Upper lobe of left lung (tissue), 6 donors: ENCODE data around the gene ATP2B1. TPM values are rescaled to one million over a fixed set of nuclear protein-coding genes. Genes with fewer than 3 reads are reported as not detected.

ENCODE experiments used
- ATAC-seq, 2 donors: fragments of 200-7000 bp; cut with Tn5 transposase; one replicate each; pipeline ENCODE4 v1.9.1; 2022; ENCODE audit warnings: mild to moderate bottlenecking in 2 of 2, moderate library complexity in 2 of 2; ENCODE audit not compliant: low FRiP score in 2 of 2
- DNase-seq, 2 donors: peaks; one replicate each; pipeline ENCODE4 v3.0.0-alpha.2; 2019 to 2020
- H3K27ac ChIP-seq, 4 donors: fragments of 200-600 bp; sonication (generic); one replicate each; pipeline ENCODE4 v1.5.1; 2016 to 2019
- H3K27me3 ChIP-seq, 4 donors: fragments of 200-600 bp; sonication (generic); one replicate each; pipeline ENCODE4 v1.5.1; 2017 to 2019
- H3K36me3 ChIP-seq, 4 donors: fragments of 200-600 bp; sonication (generic); one replicate each; pipeline ENCODE4 v1.5.1; 2016 to 2019
- H3K4me1 ChIP-seq, 4 donors: fragments of 200-600 bp; sonication (generic); one replicate each; pipeline ENCODE4 v1.5.1; 2018 to 2019
- H3K4me3 ChIP-seq, 4 donors: fragments of 200-600 bp; sonication (generic); one replicate each; pipeline ENCODE4 v1.5.1; 2017 to 2019; ENCODE audit warnings: mild to moderate bottlenecking in 2 of 4, moderate library complexity in 1 of 4
- H3K9me3 ChIP-seq, 4 donors: fragments of 200-600 bp; sonication (generic); one replicate each; pipeline ENCODE4 v1.5.1; 2018 to 2019
- EP300 ChIP-seq, 4 donors: sonication (generic); formaldehyde crosslinking; IDR thresholded peaks; one replicate each; pipeline ENCODE4 v1.5.1; 2017; ENCODE audit warnings: antibody characterized with exemption in 4 of 4, control low read depth in 2 of 4
- POLR2A ChIP-seq, 4 donors: fragments of 450-650 bp; IDR thresholded peaks; one replicate each; pipeline ENCODE4 v1.5.1; 2016 to 2017; ENCODE audit warnings: antibody characterized with exemption in 4 of 4, mild to moderate bottlenecking in 2 of 4
- POLR2AphosphoS5 ChIP-seq, 2 donors: sonication (generic); formaldehyde crosslinking; IDR thresholded peaks; one replicate each; pipeline ENCODE4 v1.5.1; 2017; ENCODE audit warnings: antibody characterized with exemption in 2 of 2
- WGBS, 2 donors: methylation state at CpG; one replicate each; pipeline ENCODE4 v1.1.5; 2017 to 2018; 5-methylcytosine and 5-hydroxymethylcytosine counted together
- total RNA-seq, 6 donors: library from RNA; depleted of rRNA in 4 of 6; stranded (reverse); fragments of >200 nt in 4 of 6; gene quantifications; one replicate each; pipeline versions ENCODE4 v1.1.0 to v1.2.1, GENCODE V29; 2016 to 2021
- TF ChIP-seq, protein P1 (sequence below), 6 experiments: fragments of 450-650 bp in 4 of 6; fragments of 200-600 bp in 2 of 6; sonication (generic) in 2 of 6; IDR thresholded peaks; one replicate each; pipeline ENCODE4 v1.5.1; 2016 to 2019; ENCODE audit warnings: antibody characterized with exemption in 6 of 6
- donor health status: DM: no; HTN: no; CAD: no; lungs with moderate emphysema.
- donor health status: DM: no; HTN: yes; CAD: no; lungs with severe emphysema.

The ATP2B1 gene
- total RNA-seq, 6 donors from 2014 or later = 15.2 to 50.0 (median 36.3) TPM

DNA sequence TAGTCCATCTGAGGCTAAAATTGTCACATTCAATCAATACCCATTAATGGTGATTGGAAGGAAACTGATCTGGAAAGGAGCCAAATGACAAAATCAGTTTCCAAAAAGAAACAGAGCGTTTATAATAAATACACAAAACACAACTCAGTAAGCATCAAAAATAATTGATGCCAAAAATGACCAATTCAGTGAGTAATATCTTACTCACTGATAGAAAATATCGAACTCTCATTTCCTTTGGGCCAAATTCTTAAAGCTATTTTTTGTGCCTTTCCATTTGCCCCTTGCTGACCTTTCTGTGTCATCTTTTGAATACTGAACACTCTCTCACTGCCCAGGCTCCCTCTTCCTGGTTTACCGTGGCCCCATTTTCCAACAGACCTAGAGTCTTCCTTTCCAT, 22.5 kb upstream of the ATP2B1 start:
- Histone ChIP-seq H3K4me3 (no peak overlapping the region), H3K4me1 (peaks cover 0 to 12% (median 2%) of the 10 kb centered on the region in 4 donors), H3K9me3 (peaks cover 0 to 5% (median 0%) of the 10 kb centered on the region in 4 donors), H3K27ac (peak overlapping the region in 1 of 4 donors; percentile 4), H3K36me3 (no peaks in the 10 kb centered on the region), H3K27me3 (no peaks in the 10 kb centered on the region)
- TF ChIP-seq POLR2AphosphoS5 (IDR thresholded peaks at IDR 0.05) (no peak), POLR2A (IDR thresholded peaks at IDR 0.05) (no peak), EP300 (IDR thresholded peaks at IDR 0.05) (no peak)
- TF ChIP-seq, protein P1, sequence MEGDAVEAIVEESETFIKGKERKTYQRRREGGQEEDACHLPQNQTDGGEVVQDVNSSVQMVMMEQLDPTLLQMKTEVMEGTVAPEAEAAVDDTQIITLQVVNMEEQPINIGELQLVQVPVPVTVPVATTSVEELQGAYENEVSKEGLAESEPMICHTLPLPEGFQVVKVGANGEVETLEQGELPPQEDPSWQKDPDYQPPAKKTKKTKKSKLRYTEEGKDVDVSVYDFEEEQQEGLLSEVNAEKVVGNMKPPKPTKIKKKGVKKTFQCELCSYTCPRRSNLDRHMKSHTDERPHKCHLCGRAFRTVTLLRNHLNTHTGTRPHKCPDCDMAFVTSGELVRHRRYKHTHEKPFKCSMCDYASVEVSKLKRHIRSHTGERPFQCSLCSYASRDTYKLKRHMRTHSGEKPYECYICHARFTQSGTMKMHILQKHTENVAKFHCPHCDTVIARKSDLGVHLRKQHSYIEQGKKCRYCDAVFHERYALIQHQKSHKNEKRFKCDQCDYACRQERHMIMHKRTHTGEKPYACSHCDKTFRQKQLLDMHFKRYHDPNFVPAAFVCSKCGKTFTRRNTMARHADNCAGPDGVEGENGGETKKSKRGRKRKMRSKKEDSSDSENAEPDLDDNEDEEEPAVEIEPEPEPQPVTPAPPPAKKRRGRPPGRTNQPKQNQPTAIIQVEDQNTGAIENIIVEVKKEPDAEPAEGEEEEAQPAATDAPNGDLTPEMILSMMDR (IDR thresholded peaks at IDR 0.05) = no peak
- 79% methylated on average over 3 of the region's 3 CpGs for WGBS, 2 donors
- ATAC-seq (peak in 1 of 2 donors; percentile 42), DNase-seq (no peak)

GRCh38 chr12:89729946-89730459, 21.4 kb upstream of the ATP2B1 start:
- 78 to 80% methylated on average over 4 of the region's 4 CpGs for WGBS, 2 donors
- H3K9me3 ChIP-seq = peaks cover 0 to 5% (median 0%) of the 10 kb centered on the region in 4 donors
- H3K36me3 ChIP-seq = no peaks in the 10 kb centered on the region
- no peak for TF ChIP-seq POLR2AphosphoS5 (IDR thresholded peaks at IDR 0.05)
- TF ChIP-seq, protein P1 (IDR thresholded peaks at IDR 0.05) = no peak
- no peak for TF ChIP-seq EP300 (IDR thresholded peaks at IDR 0.05)
- no peak for TF ChIP-seq POLR2A (IDR thresholded peaks at IDR 0.05)
- no peak for ATAC-seq
- H3K27me3 ChIP-seq = no peaks in the 10 kb centered on the region
- peaks cover 0 to 12% (median 2%) of the 10 kb centered on the region in 4 donors for H3K4me1 ChIP-seq
- no peak overlapping the region for H3K27ac ChIP-seq
- H3K4me3 ChIP-seq = no peak overlapping the region
- no peak for DNase-seq

- no peaks in the 10 kb centered on the region for H3K36me3 ChIP-seq
- TF ChIP-seq, protein P1 (IDR thresholded peaks at IDR 0.05) = no peak
- TF ChIP-seq POLR2AphosphoS5 (IDR thresholded peaks at IDR 0.05) = no peak
- no peak for TF ChIP-seq POLR2A (IDR thresholded peaks at IDR 0.05)
- TF ChIP-seq EP300 (IDR thresholded peaks at IDR 0.05) = no peak
- H3K9me3 ChIP-seq = no peaks in the 10 kb centered on the region
- H3K27ac ChIP-seq = no peak overlapping the region
- no peak overlapping the region for H3K4me3 ChIP-seq
- ATAC-seq (no peak), DNase-seq (no peak)
- H3K4me1 ChIP-seq = no peaks in the 10 kb centered on the region
- no peaks in the 10 kb centered on the region for H3K27me3 ChIP-seq
These were observed 14.6 kb upstream of the ATP2B1 start for GRCh38 chr12:89723276-89723675.

- TF ChIP-seq, protein P1 (IDR thresholded peaks at IDR 0.05) = no peak
- no peak for TF ChIP-seq EP300 (IDR thresholded peaks at IDR 0.05)
- no peak for TF ChIP-seq POLR2AphosphoS5 (IDR thresholded peaks at IDR 0.05)
- TF ChIP-seq POLR2A (IDR thresholded peaks at IDR 0.05) = no peak
- Histone ChIP-seq H3K36me3 (no peaks in the 10 kb centered on the region), H3K9me3 (no peaks in the 10 kb centered on the region), H3K4me1 (no peaks in the 10 kb centered on the region), H3K4me3 (no peak overlapping the region), H3K27me3 (no peaks in the 10 kb centered on the region), H3K27ac (no peak overlapping the region)
- 73 to 80% methylated on average over 8 of the region's 8 CpGs for WGBS, 2 donors
- DNase-seq (no peak), ATAC-seq (peak in 1 of 2 donors; percentile 73)
These were observed 12.8 kb upstream of the ATP2B1 start for GRCh38 chr12:89721291-89721987.
